Effector memory CD4-positive, alpha-beta T cell (primary cell): ENCODE measurements around the gene NAALADL2.

Source experiments
- DNase-seq, 3 donors: peaks; one replicate each; pipeline ENCODE4 v3.0.0-alpha.2; 2020
- H3K27ac ChIP-seq: 2 replicates; pipeline ENCODE4 v1.7.0; 2013; ENCODE audit warnings: mild to moderate bottlenecking, low read length, moderate library complexity; ENCODE audit not compliant: insufficient read depth, poor library complexity, severe bottlenecking
- H3K27me3 ChIP-seq: replicated peaks from 2 replicates; pipeline ENCODE4 v1.7.0; 2013; ENCODE audit warnings: mild to moderate bottlenecking, low read length; ENCODE audit not compliant: insufficient read depth, control insufficient read depth, poor library complexity, severe bottlenecking
- H3K36me3 ChIP-seq: 2 replicates; pipeline ENCODE4 v1.7.0; 2013; ENCODE audit warnings: mild to moderate bottlenecking, low read length, moderate library complexity; ENCODE audit not compliant: control insufficient read depth, insufficient read depth
- H3K4me1 ChIP-seq: 2 replicates; pipeline ENCODE4 v1.7.0; 2013; ENCODE audit warnings: low read length, mild to moderate bottlenecking; ENCODE audit not compliant: control insufficient read depth, insufficient read depth, poor library complexity, severe bottlenecking
- H3K4me3 ChIP-seq: 2 replicates; pipeline ENCODE4 v1.7.0; 2013; ENCODE audit warnings: low read length, low read depth, mild to moderate bottlenecking; ENCODE audit not compliant: insufficient read depth, poor library complexity, severe bottlenecking
- H3K9me3 ChIP-seq: 2 replicates; pipeline ENCODE4 v1.7.0; 2013; ENCODE audit warnings: mild to moderate bottlenecking, low read length, moderate library complexity; ENCODE audit not compliant: control insufficient read depth

The NAALADL2 gene

DNA sequence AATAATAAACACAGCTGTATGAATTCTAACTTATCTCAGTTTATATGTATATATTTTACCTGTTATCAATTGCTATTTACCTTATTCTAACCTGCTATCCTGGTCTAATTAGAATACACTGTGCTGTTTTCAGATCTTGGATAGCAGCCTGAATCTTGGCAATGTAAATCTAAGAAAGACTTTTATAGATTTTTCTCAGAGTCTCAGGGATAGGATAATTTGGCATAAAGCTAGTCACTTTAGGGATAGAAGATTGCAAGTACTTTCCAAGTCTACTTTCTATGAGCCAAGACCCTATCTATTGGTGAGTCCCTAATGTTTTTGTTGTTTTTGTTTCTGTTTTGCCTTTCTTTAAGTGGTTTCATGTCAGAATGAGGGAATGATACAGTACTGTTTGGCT, 695.7 kb downstream of the NAALADL2 start:
- Histone ChIP-seq H3K27me3 (no peaks in the 10 kb centered on the region), H3K36me3 (no peaks in the 10 kb centered on the region), H3K9me3 (no peaks in the 10 kb centered on the region), H3K27ac (no peak overlapping the region), H3K4me3 (no peak overlapping the region), H3K4me1 (no peaks in the 10 kb centered on the region)
- DNase-seq = no peak

DNA sequence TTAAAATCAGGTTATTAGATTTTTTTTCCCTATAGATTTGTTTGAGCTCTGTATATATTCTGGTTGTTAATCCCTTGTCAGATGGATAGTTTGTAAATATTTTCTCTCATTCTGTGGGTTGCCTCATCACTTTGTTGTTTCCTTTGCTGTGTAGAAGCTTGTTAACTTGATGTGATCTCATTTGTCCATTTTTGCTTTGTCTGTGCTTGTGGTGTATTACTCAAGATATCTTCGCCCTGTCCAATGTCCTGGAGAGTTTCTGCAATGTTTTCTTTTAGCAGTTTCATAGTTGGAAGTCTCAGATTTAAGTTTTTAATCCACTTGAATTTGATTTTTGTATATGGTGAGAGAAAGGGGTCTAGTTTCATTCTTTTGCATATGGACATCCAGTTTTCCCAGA, 699.1 kb downstream of the NAALADL2 start:
- H3K4me3 ChIP-seq = no peak overlapping the region
- H3K4me1 ChIP-seq = no peaks in the 10 kb centered on the region
- H3K27me3 ChIP-seq = no peaks in the 10 kb centered on the region
- no peaks in the 10 kb centered on the region for H3K36me3 ChIP-seq
- no peak overlapping the region for H3K27ac ChIP-seq
- no peaks in the 10 kb centered on the region for H3K9me3 ChIP-seq
- DNase-seq = no peak

DNA sequence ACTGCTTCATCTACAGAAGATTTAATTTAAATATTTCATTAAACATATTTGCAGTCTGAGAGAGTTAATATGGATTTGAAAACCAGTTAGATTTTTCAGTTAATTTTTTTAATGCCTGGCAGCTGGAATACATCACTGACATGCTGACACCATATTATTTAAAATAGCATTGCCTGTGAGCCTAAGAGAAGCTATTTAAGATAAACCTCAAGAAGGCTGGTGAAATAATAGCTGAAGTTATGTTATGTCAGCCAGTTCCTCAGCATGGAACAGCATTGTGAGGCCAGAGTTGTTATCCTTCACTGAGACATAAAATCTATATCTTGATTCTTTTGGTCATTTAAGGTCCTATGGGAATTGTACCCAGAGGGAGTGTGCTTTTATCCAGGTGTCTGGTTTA, 705.2 kb downstream of the NAALADL2 start:
- H3K4me3 ChIP-seq = no peak overlapping the region
- no peaks in the 10 kb centered on the region for H3K27me3 ChIP-seq
- no peak overlapping the region for H3K27ac ChIP-seq
- no peaks in the 10 kb centered on the region for H3K36me3 ChIP-seq
- no peaks in the 10 kb centered on the region for H3K4me1 ChIP-seq
- no peak for DNase-seq
- no peaks in the 10 kb centered on the region for H3K9me3 ChIP-seq

DNA sequence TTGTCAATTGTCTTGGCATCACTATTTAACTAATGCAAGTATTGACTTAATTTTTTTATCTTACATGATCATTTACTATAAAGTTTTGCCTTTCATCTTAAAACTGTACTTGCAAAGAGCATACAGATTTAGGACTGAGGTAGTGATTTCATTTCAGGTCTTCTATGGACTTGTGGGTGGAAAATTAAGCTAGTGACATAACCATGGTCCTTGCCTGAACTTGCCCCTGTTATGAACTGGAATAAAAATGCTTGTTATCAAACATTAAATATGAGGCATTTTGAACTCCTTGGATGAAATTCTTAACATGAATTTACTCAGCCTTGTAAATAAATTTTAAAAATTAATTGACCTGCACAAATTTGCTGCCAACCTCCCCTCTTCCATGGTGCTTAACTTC, 712.0 kb downstream of the NAALADL2 start:
- no peak for DNase-seq
- H3K4me1 ChIP-seq = no peaks in the 10 kb centered on the region
- H3K36me3 ChIP-seq = no peaks in the 10 kb centered on the region
- H3K9me3 ChIP-seq = no peaks in the 10 kb centered on the region
- H3K27me3 ChIP-seq = no peaks in the 10 kb centered on the region
- H3K4me3 ChIP-seq = no peak overlapping the region
- H3K27ac ChIP-seq = no peak overlapping the region

DNA sequence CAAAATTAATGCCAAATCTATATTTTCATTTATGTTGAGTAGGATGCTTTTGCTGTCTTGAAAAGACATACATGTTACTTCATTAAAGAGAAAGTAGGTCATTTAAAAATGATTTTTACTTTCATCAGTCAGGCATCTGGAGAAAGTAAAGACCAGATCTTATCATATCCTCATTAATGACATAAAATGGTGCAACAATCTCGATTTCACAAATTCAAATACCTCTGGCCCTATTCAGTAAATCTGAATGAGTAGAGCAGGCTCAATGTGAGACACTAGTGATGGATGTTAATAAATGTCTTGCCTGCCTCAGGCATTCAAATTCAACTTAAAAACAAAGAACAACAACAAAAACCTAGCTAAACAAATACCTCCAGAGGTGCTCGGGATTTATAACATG, 714.1 kb downstream of the NAALADL2 start:
- DNase-seq = no peak
- Histone ChIP-seq H3K4me1 (no peaks in the 10 kb centered on the region), H3K27ac (no peak overlapping the region), H3K9me3 (no peaks in the 10 kb centered on the region), H3K4me3 (no peak overlapping the region), H3K36me3 (no peaks in the 10 kb centered on the region), H3K27me3 (no peaks in the 10 kb centered on the region)

DNA sequence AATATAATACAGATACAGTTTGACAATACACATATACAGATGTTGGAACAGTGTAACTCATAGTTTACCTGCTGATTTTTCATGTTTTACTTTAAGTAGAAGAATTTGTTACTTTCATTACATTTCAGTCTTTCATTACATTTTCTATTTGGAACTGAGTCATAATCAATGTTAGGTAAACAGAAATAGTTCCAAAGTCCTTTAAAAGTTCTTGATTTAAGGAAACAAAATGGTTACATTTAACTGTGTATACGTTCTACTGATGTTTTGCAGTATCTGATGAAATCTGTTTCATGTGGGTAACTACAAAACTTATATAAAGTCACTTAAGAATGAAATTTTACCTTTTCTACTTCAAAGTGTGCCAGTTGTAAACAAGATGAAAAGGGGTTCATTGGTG, 721.2 kb downstream of the NAALADL2 start:
- Histone ChIP-seq H3K27me3 (no peaks in the 10 kb centered on the region), H3K4me1 (no peaks in the 10 kb centered on the region), H3K36me3 (no peaks in the 10 kb centered on the region), H3K27ac (no peak overlapping the region), H3K4me3 (no peak overlapping the region), H3K9me3 (no peaks in the 10 kb centered on the region)
- DNase-seq = no peak

DNA sequence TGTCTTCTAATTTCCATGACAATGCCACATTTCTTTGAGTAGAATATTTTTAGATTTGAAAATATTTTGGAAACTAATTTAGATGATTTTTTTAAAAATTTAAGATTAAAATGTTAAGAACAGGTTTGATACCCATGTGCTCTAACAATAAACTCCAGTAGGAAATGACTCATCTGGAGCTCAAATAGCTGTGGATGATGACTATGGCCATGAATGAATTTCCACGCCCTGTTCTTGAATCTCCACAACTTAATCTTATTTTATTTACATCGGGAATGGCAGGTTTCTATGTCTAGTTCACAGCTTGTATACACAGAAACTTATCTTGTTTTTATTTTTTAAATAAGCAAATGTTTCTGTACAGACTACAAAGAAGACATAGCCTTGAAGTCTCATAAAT, 726.8 kb downstream of the NAALADL2 start:
- no peak for DNase-seq
- no peaks in the 10 kb centered on the region for H3K9me3 ChIP-seq
- no peaks in the 10 kb centered on the region for H3K27me3 ChIP-seq
- no peak overlapping the region for H3K4me3 ChIP-seq
- H3K27ac ChIP-seq = no peak overlapping the region
- H3K4me1 ChIP-seq = no peaks in the 10 kb centered on the region
- no peaks in the 10 kb centered on the region for H3K36me3 ChIP-seq

DNA sequence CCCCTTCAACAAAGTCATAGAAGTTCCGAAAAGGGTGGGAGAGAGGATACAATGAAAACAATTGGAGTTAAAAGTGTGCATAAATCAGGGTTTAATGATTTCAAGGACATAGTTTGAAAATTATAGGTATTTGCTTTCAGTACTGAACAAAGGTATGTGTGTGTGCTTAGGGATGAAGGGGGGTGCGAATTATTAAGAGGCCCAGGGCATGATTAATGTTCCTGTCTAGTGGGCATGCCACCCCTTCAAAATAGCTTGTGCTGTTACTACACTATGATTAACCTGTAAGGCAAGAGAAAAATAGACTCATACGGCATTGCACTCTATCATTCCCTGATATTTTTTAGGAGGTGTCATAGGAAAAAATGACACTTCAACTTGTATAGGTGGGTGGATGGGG, 731.6 kb downstream of the NAALADL2 start:
- H3K4me3 ChIP-seq = no peak overlapping the region
- H3K27me3 ChIP-seq = no peaks in the 10 kb centered on the region
- H3K4me1 ChIP-seq = no peaks in the 10 kb centered on the region
- no peaks in the 10 kb centered on the region for H3K9me3 ChIP-seq
- H3K36me3 ChIP-seq = no peaks in the 10 kb centered on the region
- H3K27ac ChIP-seq = no peak overlapping the region
- no peak for DNase-seq

DNA sequence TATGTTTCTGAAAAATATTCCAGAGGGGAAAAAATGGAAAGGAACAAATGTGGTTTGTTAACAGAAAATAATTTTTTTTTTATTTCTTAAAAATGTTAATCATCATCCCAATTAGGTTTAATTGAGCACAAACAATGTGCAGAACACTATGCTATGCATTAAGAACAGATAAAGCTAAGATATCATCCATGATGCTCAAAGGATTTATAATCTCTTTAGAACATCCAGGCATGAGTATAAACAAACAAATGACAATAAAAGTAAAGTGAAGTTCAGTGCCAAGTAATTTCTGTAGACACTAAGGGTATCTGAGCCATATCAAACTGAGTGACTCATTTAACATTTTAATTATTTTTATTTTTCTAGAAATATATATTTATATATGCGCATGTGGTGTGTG, 732.2 kb downstream of the NAALADL2 start:
- no peak for DNase-seq
- Histone ChIP-seq H3K36me3 (no peaks in the 10 kb centered on the region), H3K4me3 (no peak overlapping the region), H3K27me3 (no peaks in the 10 kb centered on the region), H3K9me3 (no peaks in the 10 kb centered on the region), H3K27ac (no peak overlapping the region), H3K4me1 (no peaks in the 10 kb centered on the region)

DNA sequence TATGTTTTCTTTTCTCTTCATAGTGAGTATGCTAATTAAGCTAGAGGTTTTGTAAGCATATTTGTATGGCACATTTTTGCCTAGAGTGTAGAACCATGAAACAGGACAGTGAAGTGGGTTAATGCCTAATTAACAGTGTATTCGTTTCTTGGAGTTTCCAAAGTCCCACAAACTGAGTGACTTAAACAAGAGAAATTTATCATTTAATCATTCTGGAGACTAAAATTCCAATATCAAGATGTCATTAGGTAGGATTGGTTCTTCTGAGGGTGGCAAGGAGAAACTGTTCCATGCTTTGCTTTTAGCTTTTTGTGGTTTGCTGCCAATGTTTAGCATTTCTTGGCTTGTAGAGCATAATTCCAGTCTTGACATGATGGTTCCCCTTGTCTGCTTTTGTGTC, 734.2 kb downstream of the NAALADL2 start:
- H3K4me3 ChIP-seq = no peak overlapping the region
- H3K9me3 ChIP-seq = no peaks in the 10 kb centered on the region
- H3K36me3 ChIP-seq = no peaks in the 10 kb centered on the region
- no peak overlapping the region for H3K27ac ChIP-seq
- DNase-seq = no peak
- H3K4me1 ChIP-seq = no peaks in the 10 kb centered on the region
- no peaks in the 10 kb centered on the region for H3K27me3 ChIP-seq

DNA sequence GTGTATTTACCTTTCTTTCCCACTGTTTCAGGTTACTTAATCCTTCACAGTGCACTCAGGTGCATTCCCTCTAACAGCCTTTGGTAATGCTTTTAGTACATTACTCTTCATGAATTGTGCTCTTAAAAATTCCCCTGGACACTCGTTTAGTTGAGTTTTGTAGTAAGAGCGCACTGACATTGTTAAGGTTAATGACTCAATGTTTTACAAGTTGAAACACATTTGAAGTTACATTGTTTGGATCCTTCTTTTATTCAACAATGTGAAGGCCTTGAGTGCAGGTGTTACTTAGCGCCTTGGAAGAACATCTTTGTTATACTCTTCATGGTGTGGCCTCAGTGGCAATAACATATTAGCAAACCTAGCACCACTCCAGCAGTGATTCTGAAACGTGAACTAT, 739.6 kb downstream of the NAALADL2 start:
- no peak for DNase-seq

More for the DNA sequence above, 739.6 kb downstream of the NAALADL2 start:
- Histone ChIP-seq H3K36me3 (no peaks in the 10 kb centered on the region), H3K4me3 (no peak overlapping the region), H3K27ac (no peak overlapping the region), H3K9me3 (no peaks in the 10 kb centered on the region), H3K27me3 (no peaks in the 10 kb centered on the region), H3K4me1 (no peaks in the 10 kb centered on the region)
